Measurements from ENCODE around the gene MYO9A.
"Not testable (repeated sequence)": the region's sequence is repeated elsewhere in the genome, so short reads cannot be mapped to it uniquely, and the experiment has no call there.

The MYO9A gene

GRCh38 chr15:72110355-72110754 is 7.6 kb downstream of the MYO9A start:
- TF ChIP-seq CTCF (IDR thresholded peaks at IDR 0.05; ENCODE audit: unreplicated experiment in 3 of 3), result no peak
- Mint-ChIP-seq H3K27me3 (ENCODE audit: low read depth) (no peaks in the 10 kb centered on the region), H3K9me3 (no peaks in the 10 kb centered on the region), H3K36me3 (ENCODE audit: low read depth) (no peaks in the 10 kb centered on the region), H3K27ac (peak overlapping the region in 1 of 3 experiments; percentile 54), H3K4me3 (no peak overlapping the region), H3K4me1 (peaks cover 39% of the 10 kb centered on the region)

- Mint-ChIP-seq H3K27me3 (ENCODE audit: low read depth) (no peaks in the 10 kb centered on the region), H3K4me3 (no peak overlapping the region), H3K36me3 (ENCODE audit: low read depth) (no peaks in the 10 kb centered on the region), H3K4me1 (peaks cover 29% of the 10 kb centered on the region), H3K27ac (no peak overlapping the region), H3K9me3 (no peaks in the 10 kb centered on the region)
- TF ChIP-seq CTCF (IDR thresholded peaks at IDR 0.05; ENCODE audit: unreplicated experiment in 3 of 3), result no peak
Observed at GRCh38 chr15:72106068-72106467, 11.9 kb downstream of the MYO9A start.

DNA sequence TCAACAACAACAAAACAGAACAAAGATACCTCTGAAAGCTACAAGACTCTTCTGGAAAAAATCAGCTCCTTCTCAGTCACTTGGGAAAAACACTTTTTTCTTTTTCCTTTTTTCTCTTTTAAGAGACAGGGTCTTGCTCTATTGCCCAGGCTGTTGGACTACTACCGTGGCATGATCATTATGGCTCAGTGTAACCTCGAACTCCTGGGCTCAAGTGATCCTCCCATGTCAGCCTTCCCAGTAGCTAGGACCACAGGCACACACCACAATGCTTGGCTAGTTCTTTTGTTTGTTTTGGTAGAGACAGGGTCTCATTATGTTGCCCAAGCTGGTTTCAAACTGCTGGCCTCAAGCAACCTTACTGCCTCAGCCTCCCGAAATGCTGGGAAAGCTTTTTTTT is 12.8 kb downstream of the MYO9A start:
- no peaks in the 10 kb centered on the region for H3K27me3 Mint-ChIP-seq (ENCODE audit: low read depth)
- H3K36me3 Mint-ChIP-seq (ENCODE audit: low read depth), result no peaks in the 10 kb centered on the region
- no peak overlapping the region for H3K4me3 Mint-ChIP-seq
- H3K9me3 Mint-ChIP-seq, result no peaks in the 10 kb centered on the region
- TF ChIP-seq CTCF (IDR thresholded peaks at IDR 0.05; ENCODE audit: unreplicated experiment in 3 of 3), result no peak
- H3K4me1 Mint-ChIP-seq, result peaks cover 29% of the 10 kb centered on the region
- H3K27ac Mint-ChIP-seq, result no peak overlapping the region

GRCh38 chr15:72100551-72100950 is 17.4 kb downstream of the MYO9A start:
- not testable (repeated sequence) for H3K27ac Mint-ChIP-seq; H3K9me3 Mint-ChIP-seq; H3K27me3 Mint-ChIP-seq (ENCODE audit: low read depth); H3K4me3 Mint-ChIP-seq
- Mint-ChIP-seq H3K4me1 (peaks cover 26% of the 10 kb centered on the region), H3K36me3 (ENCODE audit: low read depth) (peaks cover 26% of the 10 kb centered on the region)

DNA sequence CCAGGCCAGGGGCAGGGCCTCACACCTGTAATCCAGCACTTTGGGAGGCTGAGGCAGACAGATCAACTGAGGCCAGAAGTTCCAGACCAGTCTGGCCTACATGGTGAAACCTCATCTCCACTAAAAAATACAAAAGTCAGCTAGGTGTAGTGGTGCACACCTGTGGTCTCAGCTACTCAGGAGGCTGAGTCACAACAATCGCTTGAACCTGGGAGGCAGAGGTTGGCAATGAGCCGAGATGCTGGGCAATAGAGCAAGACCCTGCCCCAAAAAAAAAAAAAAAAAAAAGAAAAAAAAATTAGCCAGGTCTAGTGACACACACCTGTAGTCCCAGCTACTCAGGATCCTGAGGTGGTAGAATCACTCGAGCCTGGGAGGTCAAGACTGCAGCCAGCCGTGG is 18.8 kb downstream of the MYO9A start:
- Mint-ChIP-seq H3K27ac (no peak overlapping the region), H3K9me3 (peaks cover 7% of the 10 kb centered on the region), H3K4me1 (peaks cover 18% of the 10 kb centered on the region), H3K27me3 (ENCODE audit: low read depth) (no peaks in the 10 kb centered on the region), H3K4me3 (no peak overlapping the region), H3K36me3 (ENCODE audit: low read depth) (peaks cover 26% of the 10 kb centered on the region)
- no peak for TF ChIP-seq CTCF (IDR thresholded peaks at IDR 0.05; ENCODE audit: unreplicated experiment in 3 of 3)

GRCh38 chr15:72098040-72098439 is 19.9 kb downstream of the MYO9A start:
- peaks cover 7% of the 10 kb centered on the region for H3K9me3 Mint-ChIP-seq
- no peak overlapping the region for H3K4me3 Mint-ChIP-seq
- H3K4me1 Mint-ChIP-seq, result peaks cover 9% of the 10 kb centered on the region
- no peaks in the 10 kb centered on the region for H3K27me3 Mint-ChIP-seq (ENCODE audit: low read depth)
- peaks cover 27% of the 10 kb centered on the region for H3K36me3 Mint-ChIP-seq (ENCODE audit: low read depth)
- H3K27ac Mint-ChIP-seq, result peak overlapping the region in 1 of 3 experiments; percentile 41
- no peak for TF ChIP-seq CTCF (IDR thresholded peaks at IDR 0.05; ENCODE audit: unreplicated experiment in 3 of 3)

Data from nephron (organoid).